ENCODE data around the gene BNC1.
"Not testable (repeated sequence)": the region's sequence is repeated elsewhere in the genome, so short reads cannot be mapped to it uniquely, and the experiment has no call there.

Gene BNC1

GRCh38 chr15:83295417-83295816 is 11.0 kb upstream of the BNC1 start:
- DNase-seq (ENCODE audit: insufficient read length, low spot score) (no peak), FAIRE-seq (no peak)

GRCh38 chr15:83293201-83293600 is 8.7 kb upstream of the BNC1 start:
- DNase-seq (ENCODE audit: insufficient read length, low spot score): no peak
- FAIRE-seq: no peak

DNA sequence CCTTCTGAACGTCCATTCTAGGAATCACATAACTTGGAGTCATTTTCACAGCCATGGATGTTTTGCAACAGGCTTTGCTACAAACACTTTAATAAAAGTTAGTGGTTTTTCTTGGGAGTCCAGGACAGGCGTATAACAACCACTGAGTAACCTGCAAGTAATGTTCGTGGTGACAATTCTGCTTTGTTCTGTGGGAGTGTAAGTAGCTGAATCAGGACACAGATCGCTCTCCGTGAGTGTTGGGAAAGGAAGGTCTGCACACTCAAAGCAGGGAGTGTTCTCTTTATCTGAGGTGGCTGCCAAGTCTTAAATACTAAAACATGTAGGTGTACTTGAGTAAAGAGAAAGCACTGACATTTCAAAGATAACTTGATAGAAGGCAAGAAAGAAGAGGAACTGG is 7.9 kb upstream of the BNC1 start:
- FAIRE-seq: no peak

DNA sequence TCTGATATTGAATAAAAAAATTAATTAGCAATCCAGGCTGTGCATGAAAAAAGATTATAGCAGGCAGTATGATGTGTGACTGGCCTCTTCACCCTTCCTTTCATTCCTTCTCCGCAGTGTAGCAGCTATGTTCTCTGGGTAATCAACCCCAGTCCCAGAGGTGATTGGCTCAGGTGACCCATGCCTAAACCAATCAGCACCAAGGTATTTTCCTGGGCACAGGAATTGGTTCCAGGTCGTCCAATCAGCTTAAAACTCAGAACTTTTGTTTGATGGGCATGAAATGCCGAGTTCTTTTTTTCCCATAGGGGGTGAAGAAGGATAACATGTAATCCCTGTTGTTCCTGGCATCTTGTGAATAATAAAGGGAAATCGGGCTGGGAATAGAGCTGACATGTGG is 5.8 kb upstream of the BNC1 start:
- DNase-seq (ENCODE audit: insufficient read length, low spot score) (no peak), FAIRE-seq (no peak)

More for the DNA sequence above, 7.9 kb upstream of the BNC1 start:
- no peak for DNase-seq (ENCODE audit: insufficient read length, low spot score)

GRCh38 chr15:83289160-83289559 is 4.7 kb upstream of the BNC1 start:
- FAIRE-seq (no peak), DNase-seq (ENCODE audit: insufficient read length, low spot score) (no peak)

- DNase-seq (ENCODE audit: insufficient read length, low spot score) (no peak), FAIRE-seq (no peak)
Measured at GRCh38 chr15:83288381-83288801, 3.9 kb upstream of the BNC1 start.

- DNase-seq (ENCODE audit: insufficient read length, low spot score) (no peak), FAIRE-seq (no peak)
Measured at GRCh38 chr15:83287541-83288027, 3.1 kb upstream of the BNC1 start.

DNA sequence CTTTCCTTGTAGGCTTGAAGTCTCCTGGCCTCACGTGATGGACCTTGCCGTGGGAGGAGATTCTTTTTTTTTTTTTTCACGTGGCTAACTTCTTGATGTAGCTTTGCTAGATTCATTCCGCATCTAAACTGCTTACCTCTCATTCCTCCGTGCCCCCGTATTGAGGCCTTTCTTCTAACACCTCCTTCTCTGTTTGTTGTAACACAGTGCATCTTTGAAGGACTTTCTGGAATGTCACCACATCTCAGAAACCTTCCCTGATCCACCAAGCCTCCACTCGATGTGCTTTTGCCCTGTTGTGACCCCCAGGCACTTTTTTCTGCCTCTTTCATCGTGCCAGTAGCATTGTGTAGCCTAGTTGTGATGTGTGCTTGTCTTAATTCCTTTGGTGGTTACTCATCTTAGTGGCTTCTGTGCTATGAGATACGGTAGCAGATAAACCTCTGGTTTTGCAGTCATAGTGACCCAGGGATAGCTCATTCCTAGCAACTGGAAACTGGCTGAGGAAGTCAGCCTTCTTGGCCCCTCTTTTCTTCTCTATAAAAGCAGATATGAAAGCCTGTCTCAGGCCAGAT is 1.6 kb upstream of the BNC1 start:
- DNase-seq (ENCODE audit: insufficient read length, low spot score): no peak
- FAIRE-seq: no peak

DNA sequence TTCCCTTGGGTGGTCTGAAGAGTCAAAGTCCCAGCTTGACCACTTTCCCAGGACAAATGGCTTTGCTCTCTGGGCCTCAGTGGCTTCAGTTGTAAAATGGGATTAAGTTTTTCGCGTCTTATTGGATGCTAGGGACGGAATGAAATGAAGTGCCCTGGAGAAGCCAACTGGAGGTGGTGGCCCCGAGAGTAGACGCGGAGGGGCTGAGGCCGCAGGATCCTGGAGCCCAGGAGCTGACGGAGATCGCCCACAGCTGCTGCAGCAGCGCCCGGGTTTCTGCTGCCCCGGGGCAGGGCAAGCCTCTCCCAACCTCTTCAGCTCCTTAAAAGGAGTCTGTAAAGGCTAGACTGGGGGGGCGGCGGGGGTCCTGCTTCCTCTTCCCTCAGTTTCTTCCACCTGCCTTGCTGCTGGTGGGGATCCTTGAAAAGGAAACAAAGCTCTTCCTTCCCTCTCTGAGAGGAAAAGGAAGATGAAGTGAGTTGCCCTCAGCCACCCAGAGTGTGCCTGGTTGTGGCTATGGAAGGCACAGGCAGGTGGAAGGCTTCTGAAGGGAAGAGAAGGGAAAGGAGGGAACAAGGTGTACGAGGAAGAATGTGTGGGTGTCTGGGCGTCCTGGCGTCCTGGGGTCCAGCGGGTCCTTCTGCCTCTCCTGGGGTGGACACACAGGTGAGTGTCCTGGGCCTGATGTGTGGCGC is 967 bp upstream of the BNC1 start:
- no peak for FAIRE-seq
- no peak for DNase-seq (ENCODE audit: insufficient read length, low spot score)

- DNase-seq (ENCODE audit: insufficient read length, low spot score): no peak
- FAIRE-seq: no peak
Measured at GRCh38 chr15:83283813-83284558, 478 bp downstream of the BNC1 start.

- DNase-seq (ENCODE audit: insufficient read length, low spot score) (no peak), FAIRE-seq (no peak)
Measured at GRCh38 chr15:83283138-83283812, 1.2 kb downstream of the BNC1 start.

- DNase-seq (ENCODE audit: insufficient read length, low spot score): no peak
- FAIRE-seq: no peak
Measured at GRCh38 chr15:83282776-83283137, 1.7 kb downstream of the BNC1 start.

DNA sequence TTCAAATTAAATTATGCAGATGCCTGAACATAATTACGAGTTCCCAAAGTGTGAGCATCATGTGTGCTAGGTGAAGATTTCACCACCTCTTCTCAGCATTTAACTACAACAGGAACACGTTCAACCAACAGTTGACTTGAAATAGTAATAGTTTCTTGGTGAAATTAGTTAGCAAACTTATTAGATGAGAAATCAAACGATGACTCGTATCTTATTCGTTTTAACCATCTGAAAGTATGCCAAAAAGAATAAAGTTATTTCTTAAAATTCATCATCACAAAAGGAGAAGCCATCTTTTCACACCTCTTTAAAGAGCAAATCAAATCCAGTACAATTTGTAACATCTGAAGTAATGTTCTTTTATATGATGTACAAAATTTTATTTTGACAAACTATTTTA is 2.3 kb downstream of the BNC1 start:
- FAIRE-seq (no peak), DNase-seq (ENCODE audit: insufficient read length, low spot score) (no peak)

- no peak for DNase-seq (ENCODE audit: insufficient read length, low spot score)
- no peak for FAIRE-seq
Measured at GRCh38 chr15:83278191-83278590, 6.3 kb downstream of the BNC1 start.

- no peak for DNase-seq (ENCODE audit: insufficient read length, low spot score)
- FAIRE-seq: no peak
Measured at GRCh38 chr15:83276661-83277060, 7.8 kb downstream of the BNC1 start.

- FAIRE-seq (no peak), DNase-seq (ENCODE audit: insufficient read length, low spot score) (no peak)
Measured at GRCh38 chr15:83275412-83275811, 9.1 kb downstream of the BNC1 start.

DNA sequence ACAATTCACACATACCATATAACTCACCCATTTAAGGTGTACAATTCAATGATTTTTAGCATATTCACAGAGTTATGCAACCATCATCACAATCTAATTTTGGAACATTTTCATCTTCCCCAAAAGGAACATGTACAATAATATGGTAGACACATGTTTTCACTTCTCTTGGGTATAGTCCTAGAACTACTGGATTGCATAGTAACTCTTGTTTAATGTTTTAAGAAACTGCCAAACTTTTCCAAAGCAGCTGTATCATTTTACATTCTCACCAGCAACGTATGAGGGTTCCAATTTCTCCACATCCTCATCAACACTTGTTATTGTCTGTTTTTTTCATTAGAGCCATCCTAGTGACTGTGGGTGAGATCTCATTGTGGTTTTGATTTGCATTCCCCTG is 14.3 kb downstream of the BNC1 start:
- no peak for DNase-seq (ENCODE audit: insufficient read length, low spot score)
- FAIRE-seq: no peak

DNA sequence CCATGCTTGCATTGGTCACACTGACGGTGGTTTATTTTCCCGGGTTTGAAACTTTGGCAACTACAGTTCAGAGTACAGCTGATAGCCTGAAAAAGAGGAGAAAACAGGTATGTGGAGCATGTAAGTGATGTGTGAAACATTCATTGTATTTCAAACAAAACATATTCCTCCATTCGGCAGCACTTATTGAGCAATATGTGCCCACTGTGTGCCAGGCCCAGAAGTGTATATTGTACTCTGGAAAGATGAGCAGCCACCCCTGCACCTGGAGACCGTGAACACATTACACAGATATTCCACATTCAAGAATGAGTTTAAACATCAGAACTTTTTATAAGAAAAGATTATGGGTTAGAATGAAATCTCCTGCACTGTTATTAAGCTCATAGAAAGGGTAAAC is 16.3 kb downstream of the BNC1 start:
- no peak for FAIRE-seq
- DNase-seq (ENCODE audit: insufficient read length, low spot score): no peak

DNA sequence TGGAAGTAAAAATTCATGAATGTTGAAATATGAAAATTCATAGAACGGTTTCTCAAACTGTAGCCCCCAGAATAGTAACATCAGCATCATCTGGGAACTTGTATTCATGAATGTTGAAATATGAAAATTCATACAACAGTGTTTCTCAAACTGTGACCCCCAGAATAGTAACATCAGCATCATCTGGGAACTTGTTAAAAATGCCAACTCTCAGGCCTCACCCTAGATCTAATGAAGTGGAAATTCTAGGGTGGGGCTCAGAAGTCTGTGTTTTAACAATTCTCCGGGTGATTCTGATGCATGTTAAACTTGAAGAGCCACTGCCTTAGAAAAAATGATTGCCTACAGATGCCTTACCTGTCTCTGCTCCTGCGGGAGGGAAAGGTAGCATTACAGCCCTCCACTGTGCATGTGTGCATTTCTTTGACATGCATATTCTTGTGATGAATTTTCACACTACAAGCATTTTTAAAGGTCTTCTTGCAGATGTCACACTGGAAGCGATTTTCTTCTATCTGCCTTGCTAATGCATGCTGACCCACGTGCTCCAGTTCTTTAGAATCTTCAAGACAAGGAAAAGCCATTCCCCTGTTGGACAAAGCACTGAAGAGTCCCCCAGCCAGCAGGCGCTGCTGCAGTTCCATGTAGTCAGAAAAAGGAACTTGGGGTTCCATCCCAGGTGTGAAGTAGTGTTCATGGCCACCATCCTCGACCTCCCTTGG is 21.7 kb downstream of the BNC1 start:
- FAIRE-seq (no peak), DNase-seq (ENCODE audit: insufficient read length, low spot score) (no peak)

- not testable (repeated sequence) for DNase-seq (ENCODE audit: insufficient read length, low spot score); FAIRE-seq
Measured at GRCh38 chr15:83262181-83262580, 22.3 kb downstream of the BNC1 start.

GRCh38 chr15:83250781-83251180 is 33.7 kb downstream of the BNC1 start:
- no peak for FAIRE-seq
- no peak for DNase-seq (ENCODE audit: insufficient read length, low spot score)

All from GM19239 (cell line).